ENCODE data around the gene PLAU.
"Not testable (repeated sequence)": the region's sequence is repeated elsewhere in the genome, so short reads cannot be mapped to it uniquely, and the experiment has no call there.

PLAU gene

GRCh38 chr10:73876971-73877370 lies 34.0 kb upstream of the PLAU start:
- no peak for DNase-seq (ENCODE audit: low read depth in 2 of 2)

GRCh38 chr10:73877533-73878160 lies 33.3 kb upstream of the PLAU start:
- DNase-seq (ENCODE audit: low read depth in 2 of 2): no peak

- DNase-seq (ENCODE audit: low read depth in 2 of 2): no peak
Measured at GRCh38 chr10:73878365-73878764, 32.6 kb upstream of the PLAU start.

- DNase-seq (ENCODE audit: low read depth in 2 of 2): peak in 1 of 2 experiments; percentile 42
Measured at GRCh38 chr10:73879296-73880173, 31.4 kb upstream of the PLAU start.

GRCh38 chr10:73881221-73881919 lies 29.6 kb upstream of the PLAU start:
- no peak for DNase-seq (ENCODE audit: low read depth in 2 of 2)

GRCh38 chr10:73884017-73884416 lies 26.9 kb upstream of the PLAU start:
- DNase-seq (ENCODE audit: low read depth in 2 of 2): no peak

GRCh38 chr10:73886085-73886529 lies 24.8 kb upstream of the PLAU start:
- no peak for DNase-seq (ENCODE audit: low read depth in 2 of 2)

GRCh38 chr10:73886661-73887293 lies 24.2 kb upstream of the PLAU start:
- DNase-seq (ENCODE audit: low read depth in 2 of 2): no peak

GRCh38 chr10:73887294-73888039 lies 23.5 kb upstream of the PLAU start:
- DNase-seq (ENCODE audit: low read depth in 2 of 2): peak; percentile 70 to 73

- no peak for DNase-seq (ENCODE audit: low read depth in 2 of 2)
Measured at GRCh38 chr10:73888514-73888913, 22.4 kb upstream of the PLAU start.

- DNase-seq (ENCODE audit: low read depth in 2 of 2): no peak
Measured at GRCh38 chr10:73889014-73889413, 21.9 kb upstream of the PLAU start.

GRCh38 chr10:73889416-73889815 lies 21.5 kb upstream of the PLAU start:
- DNase-seq (ENCODE audit: low read depth in 2 of 2): not testable (repeated sequence)

- DNase-seq (ENCODE audit: low read depth in 2 of 2): no peak
Measured at GRCh38 chr10:73890261-73890660, 20.7 kb upstream of the PLAU start.

- DNase-seq (ENCODE audit: low read depth in 2 of 2): not testable (repeated sequence)
Measured at GRCh38 chr10:73890830-73891229, 20.1 kb upstream of the PLAU start.

- DNase-seq (ENCODE audit: low read depth in 2 of 2): no peak
Measured at GRCh38 chr10:73891540-73891939, 19.4 kb upstream of the PLAU start.

- DNase-seq (ENCODE audit: low read depth in 2 of 2): no peak
Measured at GRCh38 chr10:73892310-73893030, 18.5 kb upstream of the PLAU start.

- no peak for DNase-seq (ENCODE audit: low read depth in 2 of 2)
Measured at GRCh38 chr10:73893426-73893825, 17.5 kb upstream of the PLAU start.

- no peak for DNase-seq (ENCODE audit: low read depth in 2 of 2)
Measured at GRCh38 chr10:73894245-73894971, 16.5 kb upstream of the PLAU start.

- not testable (repeated sequence) for DNase-seq (ENCODE audit: low read depth in 2 of 2)
Measured at GRCh38 chr10:73895381-73895780, 15.6 kb upstream of the PLAU start.

- no peak for DNase-seq (ENCODE audit: low read depth in 2 of 2)
Measured at GRCh38 chr10:73897693-73898092, 13.2 kb upstream of the PLAU start.

All from fibroblast of skin of left biceps (primary cell).